Fibroblast of skin of abdomen (primary cell): Measurements from ENCODE around the gene PODXL2.

Experiments used
- DNase-seq: peaks from one replicate; pipeline ENCODE4 v3.0.0-alpha.2; 2013

The PODXL2 gene

GRCh38 chr3:127606086-127606805, 22.7 kb upstream of the PODXL2 start:
- DNase-seq, result no peak

- DNase-seq, result no peak
Observed at GRCh38 chr3:127606981-127607595, 21.9 kb upstream of the PODXL2 start.

GRCh38 chr3:127607675-127608361, 21.2 kb upstream of the PODXL2 start:
- DNase-seq, result no peak

- DNase-seq, result no peak
Observed at GRCh38 chr3:127608362-127608718, 20.6 kb upstream of the PODXL2 start.

- DNase-seq, result no peak
Observed at GRCh38 chr3:127610105-127610504, 18.9 kb upstream of the PODXL2 start.

- no peak for DNase-seq
Observed at GRCh38 chr3:127611251-127611650, 17.7 kb upstream of the PODXL2 start.

GRCh38 chr3:127612966-127613365, 16.0 kb upstream of the PODXL2 start:
- no peak for DNase-seq

GRCh38 chr3:127613406-127613805, 15.6 kb upstream of the PODXL2 start:
- no peak for DNase-seq

GRCh38 chr3:127614928-127615589, 13.9 kb upstream of the PODXL2 start:
- DNase-seq, result no peak

- no peak for DNase-seq
Observed at GRCh38 chr3:127615631-127616305, 13.2 kb upstream of the PODXL2 start.

GRCh38 chr3:127616836-127617605, 12.0 kb upstream of the PODXL2 start:
- DNase-seq, result no peak

GRCh38 chr3:127618891-127619290, 10.1 kb upstream of the PODXL2 start:
- DNase-seq, result no peak

- no peak for DNase-seq
Observed at GRCh38 chr3:127620637-127621375, 8.2 kb upstream of the PODXL2 start.

- DNase-seq, result no peak
Observed at GRCh38 chr3:127622031-127622430, 7.0 kb upstream of the PODXL2 start.

- DNase-seq, result no peak
Observed at GRCh38 chr3:127622772-127623576, 6.0 kb upstream of the PODXL2 start.

GRCh38 chr3:127624063-127624462, 4.9 kb upstream of the PODXL2 start:
- DNase-seq, result no peak

GRCh38 chr3:127625821-127626220, 3.2 kb upstream of the PODXL2 start:
- peak; percentile 68 for DNase-seq

GRCh38 chr3:127628426-127628787, 578 bp upstream of the PODXL2 start:
- DNase-seq, result no peak

- no peak for DNase-seq
Observed at GRCh38 chr3:127629467-127630403, 750 bp downstream of the PODXL2 start.
